Measurements from ENCODE around the gene PVR.

The PVR gene, protein sequence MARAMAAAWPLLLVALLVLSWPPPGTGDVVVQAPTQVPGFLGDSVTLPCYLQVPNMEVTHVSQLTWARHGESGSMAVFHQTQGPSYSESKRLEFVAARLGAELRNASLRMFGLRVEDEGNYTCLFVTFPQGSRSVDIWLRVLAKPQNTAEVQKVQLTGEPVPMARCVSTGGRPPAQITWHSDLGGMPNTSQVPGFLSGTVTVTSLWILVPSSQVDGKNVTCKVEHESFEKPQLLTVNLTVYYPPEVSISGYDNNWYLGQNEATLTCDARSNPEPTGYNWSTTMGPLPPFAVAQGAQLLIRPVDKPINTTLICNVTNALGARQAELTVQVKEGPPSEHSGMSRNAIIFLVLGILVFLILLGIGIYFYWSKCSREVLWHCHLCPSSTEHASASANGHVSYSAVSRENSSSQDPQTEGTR

DNA sequence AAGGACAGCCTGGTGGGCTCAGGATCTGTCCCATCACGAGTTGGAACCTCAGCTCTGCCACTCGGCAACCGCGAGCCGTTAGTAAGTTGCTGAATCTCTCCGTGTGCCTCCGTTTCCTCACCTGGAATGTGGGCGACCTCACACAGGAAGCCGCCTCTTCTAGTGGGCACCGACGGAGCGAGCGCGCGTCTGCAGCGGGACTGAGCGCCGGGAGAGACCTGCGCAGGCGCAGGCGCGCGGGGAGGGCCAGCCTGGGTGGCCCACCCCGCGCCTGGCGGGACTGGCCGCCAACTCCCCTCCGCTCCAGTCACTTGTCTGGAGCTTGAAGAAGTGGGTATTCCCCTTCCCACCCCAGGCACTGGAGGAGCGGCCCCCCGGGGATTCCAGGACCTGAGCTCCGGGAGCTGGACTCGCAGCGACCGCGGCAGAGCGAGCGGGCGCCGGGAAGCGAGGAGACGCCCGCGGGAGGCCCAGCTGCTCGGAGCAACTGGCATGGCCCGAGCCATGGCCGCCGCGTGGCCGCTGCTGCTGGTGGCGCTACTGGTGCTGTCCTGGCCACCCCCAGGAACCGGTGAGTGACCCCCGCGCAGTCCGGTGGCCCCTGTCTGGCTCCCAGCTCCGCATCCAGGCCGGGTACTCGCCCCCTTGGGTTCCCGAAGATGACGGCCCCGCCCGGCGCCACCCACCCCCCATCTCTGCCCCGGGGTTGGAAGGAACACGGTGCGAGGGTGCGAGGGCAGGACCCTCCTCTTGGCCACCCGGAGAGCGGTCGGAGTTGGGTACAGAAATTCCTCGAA lies at the start of gene PVR:
Gene PVR, plus strand, starts transcription at position 306 of the 797 bp plus-strand sequence. Its CDS starts 187 bp downstream, at position 493.
- peak within 1 kb of the TSS; percentile 66 for H3K9ac ChIP-seq (ENCODE audit: insufficient read length, low read depth)
- peak within 1 kb of the TSS; percentile 74 for H3K4me3 ChIP-seq (ENCODE audit: insufficient read length, low read depth)
- H3K27me3 ChIP-seq (ENCODE audit: insufficient read depth, insufficient read length): no peaks in the 10 kb centered on the region
- H3K9me3 ChIP-seq (ENCODE audit: insufficient read depth, low read length): no peaks in the 10 kb centered on the region
- H3K4me1 ChIP-seq (ENCODE audit: insufficient read depth, insufficient read length): no peaks in the 10 kb centered on the region
- peaks cover 25% of the 10 kb centered on the region for H3K36me3 ChIP-seq (ENCODE audit: insufficient read depth, insufficient read length, low read length)
- no peak for TF ChIP-seq ZNF274 (IDR thresholded peaks at IDR 0.05; ENCODE audit: low read depth, low read length)
- DNase-seq (ENCODE audit: low read depth, low spot score): no peak

DNA sequence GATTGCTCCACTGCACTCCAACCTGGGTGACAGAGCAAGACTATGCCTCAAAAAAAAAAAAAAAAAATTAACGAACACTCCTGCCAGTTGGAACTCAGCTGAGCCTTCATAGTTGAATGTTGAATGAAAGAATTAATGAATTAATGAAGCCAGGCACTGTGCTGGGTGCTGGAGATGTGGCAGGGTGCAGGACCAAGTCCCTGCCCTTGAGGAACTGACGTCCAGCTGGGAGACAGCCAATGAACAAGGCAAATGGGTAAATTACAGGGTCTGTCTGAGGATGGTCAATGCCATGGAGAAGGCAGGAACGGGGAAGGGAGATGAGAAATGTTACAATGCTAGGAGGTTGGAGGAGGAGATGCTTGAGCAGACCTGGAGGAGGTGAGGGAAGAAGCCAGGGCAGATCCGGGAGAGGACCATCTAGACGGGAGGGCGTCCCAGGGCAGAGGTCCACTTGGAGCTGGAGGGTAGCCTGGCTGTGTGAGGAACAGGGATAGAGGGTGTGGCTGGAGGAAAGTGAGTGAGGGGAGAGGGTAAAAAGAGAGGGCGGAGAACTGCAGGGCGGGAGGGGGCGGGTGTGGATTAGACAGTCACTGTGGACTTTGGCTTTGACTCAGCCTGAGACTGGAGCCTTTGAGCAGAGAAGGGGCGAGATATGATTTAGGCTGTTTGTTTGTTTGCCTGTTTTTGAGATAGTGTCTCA lies 47.1 kb upstream of the PVR start:
- no peak for DNase-seq (ENCODE audit: low read depth, low spot score)
- peaks cover 10% of the 10 kb centered on the region; the same call in 1 of the 2 replicates for H3K9me3 ChIP-seq (ENCODE audit: insufficient read depth, low read length)
- no peak overlapping the region for H3K4me3 ChIP-seq (ENCODE audit: insufficient read length, low read depth)
- H3K9ac ChIP-seq (ENCODE audit: insufficient read length, low read depth): no peak overlapping the region
- no peaks in the 10 kb centered on the region for H3K36me3 ChIP-seq (ENCODE audit: insufficient read depth, insufficient read length, low read length)
- no peaks in the 10 kb centered on the region for H3K27me3 ChIP-seq (ENCODE audit: insufficient read depth, insufficient read length)
- peaks cover 7% of the 10 kb centered on the region for H3K4me1 ChIP-seq (ENCODE audit: insufficient read depth, insufficient read length)
- TF ChIP-seq ZNF274 (IDR thresholded peaks at IDR 0.05; ENCODE audit: low read depth, low read length) (no peak), SUZ12 (IDR thresholded peaks at IDR 0.05; ENCODE audit: extremely low read depth, insufficient read depth, insufficient read length) (no peak), YY1 (IDR thresholded peaks at IDR 0.05; ENCODE audit: insufficient read depth, insufficient read length) (no peak)

DNA sequence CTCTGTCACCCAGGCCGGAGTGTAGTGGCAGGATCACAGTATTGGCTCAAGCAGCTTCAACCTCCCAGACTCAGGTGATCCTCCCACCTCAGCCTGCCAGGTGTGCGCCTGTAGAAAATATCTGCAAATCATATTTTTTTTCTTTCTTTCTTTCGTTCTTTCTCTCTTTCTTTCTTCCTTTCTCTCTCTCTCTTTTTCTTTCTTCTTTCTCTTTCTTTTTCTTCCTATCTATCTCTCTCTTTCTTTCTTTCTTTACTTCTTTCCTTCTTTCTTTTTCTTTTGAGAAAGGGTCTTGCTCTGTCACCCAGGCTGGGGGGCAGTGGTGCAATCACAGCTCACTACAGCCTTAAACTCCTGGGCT lies 46.6 kb upstream of the PVR start:
- Histone ChIP-seq H3K4me3 (ENCODE audit: insufficient read length, low read depth) (no peak overlapping the region), H3K9me3 (ENCODE audit: insufficient read depth, low read length) (peaks cover 5% of the 10 kb centered on the region; the same call in 1 of the 2 replicates), H3K9ac (ENCODE audit: insufficient read length, low read depth) (no peak overlapping the region), H3K36me3 (ENCODE audit: insufficient read depth, insufficient read length, low read length) (no peaks in the 10 kb centered on the region), H3K4me1 (ENCODE audit: insufficient read depth, insufficient read length) (peaks cover 7% of the 10 kb centered on the region), H3K27me3 (ENCODE audit: insufficient read depth, insufficient read length) (no peaks in the 10 kb centered on the region)
- no peak for TF ChIP-seq YY1 (IDR thresholded peaks at IDR 0.05; ENCODE audit: insufficient read depth, insufficient read length)
- DNase-seq (ENCODE audit: low read depth, low spot score): no peak

DNA sequence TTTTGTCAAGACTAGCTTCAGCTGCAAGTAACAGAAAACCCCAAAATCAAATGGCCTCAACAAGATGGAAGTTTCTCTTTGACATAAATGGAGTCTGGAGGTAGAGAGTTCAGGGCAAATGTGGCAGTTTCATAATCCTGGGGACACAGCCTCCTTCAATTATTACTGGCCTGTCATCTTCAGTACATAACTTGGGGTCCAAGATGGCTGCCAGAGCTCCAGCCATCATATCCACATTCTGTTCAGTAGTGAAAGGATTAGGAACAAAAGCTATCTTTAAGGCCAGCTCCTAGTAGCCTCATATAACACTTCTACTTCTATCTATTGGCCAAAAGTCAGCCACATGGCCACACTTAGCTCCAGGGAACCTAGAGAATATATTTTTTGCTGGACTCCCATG lies 45.4 kb upstream of the PVR start:
- Histone ChIP-seq H3K4me1 (ENCODE audit: insufficient read depth, insufficient read length) (peaks cover 4% of the 10 kb centered on the region), H3K9ac (ENCODE audit: insufficient read length, low read depth) (no peak overlapping the region), H3K9me3 (ENCODE audit: insufficient read depth, low read length) (no peaks in the 10 kb centered on the region; the same call in 1 of the 2 replicates), H3K36me3 (ENCODE audit: insufficient read depth, insufficient read length, low read length) (no peaks in the 10 kb centered on the region), H3K27me3 (ENCODE audit: insufficient read depth, insufficient read length) (no peaks in the 10 kb centered on the region), H3K4me3 (ENCODE audit: insufficient read length, low read depth) (no peak overlapping the region)
- no peak for DNase-seq (ENCODE audit: low read depth, low spot score)
- TF ChIP-seq ZNF274 (IDR thresholded peaks at IDR 0.05; ENCODE audit: low read depth, low read length) (no peak), SUZ12 (IDR thresholded peaks at IDR 0.05; ENCODE audit: extremely low read depth, insufficient read depth, insufficient read length) (no peak), YY1 (IDR thresholded peaks at IDR 0.05; ENCODE audit: insufficient read depth, insufficient read length) (no peak)

DNA sequence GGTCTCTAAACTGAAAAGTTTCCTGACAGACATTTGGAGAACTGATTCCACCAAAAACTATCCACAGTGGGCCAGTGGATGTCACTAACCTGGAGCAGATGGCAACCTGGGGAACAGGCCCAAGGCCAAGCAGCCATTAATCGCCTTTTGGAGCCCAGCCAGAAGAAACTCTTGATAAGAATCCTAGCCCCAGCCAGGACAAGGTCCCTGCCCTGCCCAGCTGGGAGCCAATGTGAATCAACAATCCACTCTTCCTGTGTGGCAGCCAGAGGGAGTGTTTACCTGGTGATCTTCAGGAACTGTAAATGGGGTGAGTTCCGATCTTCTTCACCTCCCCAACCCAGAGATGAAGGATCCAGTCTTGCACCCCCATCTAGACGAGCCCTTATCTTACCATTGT lies 44.8 kb upstream of the PVR start:
- DNase-seq (ENCODE audit: low read depth, low spot score): no peak
- Histone ChIP-seq H3K4me3 (ENCODE audit: insufficient read length, low read depth) (no peak overlapping the region), H3K9ac (ENCODE audit: insufficient read length, low read depth) (no peak overlapping the region), H3K27me3 (ENCODE audit: insufficient read depth, insufficient read length) (no peaks in the 10 kb centered on the region), H3K36me3 (ENCODE audit: insufficient read depth, insufficient read length, low read length) (no peaks in the 10 kb centered on the region), H3K4me1 (ENCODE audit: insufficient read depth, insufficient read length) (peaks cover under 1% of the 10 kb centered on the region), H3K9me3 (ENCODE audit: insufficient read depth, low read length) (no peaks in the 10 kb centered on the region; the same call in 1 of the 2 replicates)
- TF ChIP-seq ZNF274 (IDR thresholded peaks at IDR 0.05; ENCODE audit: low read depth, low read length) (no peak), SUZ12 (IDR thresholded peaks at IDR 0.05; ENCODE audit: extremely low read depth, insufficient read depth, insufficient read length) (no peak)

DNA sequence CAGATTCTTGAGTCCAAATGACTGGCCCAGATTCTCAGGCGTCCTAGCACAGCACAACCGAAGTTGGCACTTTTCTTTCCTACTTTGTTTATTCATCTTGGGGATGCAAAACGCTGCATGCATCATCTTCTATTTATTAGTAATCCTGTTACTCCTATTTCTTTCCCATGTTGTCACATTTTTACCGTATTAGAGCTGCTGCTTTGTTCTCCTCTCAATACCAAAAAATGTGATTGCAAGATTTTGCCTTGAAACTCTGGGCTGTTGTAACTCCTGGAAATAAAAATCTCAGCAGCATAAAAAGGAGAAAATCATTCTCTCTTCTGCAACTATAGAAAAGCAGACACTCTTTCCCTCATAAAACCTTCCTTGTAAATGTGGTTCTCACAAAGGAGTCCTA lies 43.2 kb upstream of the PVR start:
- Histone ChIP-seq H3K36me3 (ENCODE audit: insufficient read depth, insufficient read length, low read length) (no peaks in the 10 kb centered on the region), H3K9ac (ENCODE audit: insufficient read length, low read depth) (no peak overlapping the region), H3K4me1 (ENCODE audit: insufficient read depth, insufficient read length) (no peaks in the 10 kb centered on the region), H3K4me3 (ENCODE audit: insufficient read length, low read depth) (no peak overlapping the region), H3K9me3 (ENCODE audit: insufficient read depth, low read length) (no peaks in the 10 kb centered on the region; the same call in 1 of the 2 replicates), H3K27me3 (ENCODE audit: insufficient read depth, insufficient read length) (no peaks in the 10 kb centered on the region)
- no peak for DNase-seq (ENCODE audit: low read depth, low spot score)
- TF ChIP-seq ZNF274 (IDR thresholded peaks at IDR 0.05; ENCODE audit: low read depth, low read length) (no peak), SUZ12 (IDR thresholded peaks at IDR 0.05; ENCODE audit: extremely low read depth, insufficient read depth, insufficient read length) (no peak), YY1 (IDR thresholded peaks at IDR 0.05; ENCODE audit: insufficient read depth, insufficient read length) (no peak)

DNA sequence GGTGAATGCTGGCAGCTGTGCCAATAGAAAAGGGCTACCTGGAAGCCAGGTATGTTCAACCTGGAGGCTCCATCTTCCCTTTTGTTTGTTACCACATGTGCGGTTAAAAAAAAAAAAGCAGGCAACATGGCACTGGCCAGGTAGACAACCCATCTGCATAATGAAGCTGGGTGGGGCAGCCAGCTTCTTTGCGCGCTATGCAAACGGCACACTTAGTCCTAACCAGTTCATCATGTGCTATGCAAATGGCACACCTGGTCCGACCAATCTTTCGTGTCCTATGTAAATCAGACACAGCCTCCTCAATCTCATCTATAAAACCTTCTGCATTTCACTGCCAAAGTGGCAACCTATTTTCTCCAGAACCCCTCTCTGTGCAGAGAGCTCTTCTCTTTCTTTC lies 41.6 kb upstream of the PVR start:
- DNase-seq (ENCODE audit: low read depth, low spot score): no peak
- Histone ChIP-seq H3K9ac (ENCODE audit: insufficient read length, low read depth) (no peak overlapping the region), H3K4me1 (ENCODE audit: insufficient read depth, insufficient read length) (no peaks in the 10 kb centered on the region), H3K9me3 (ENCODE audit: insufficient read depth, low read length) (no peaks in the 10 kb centered on the region; the same call in 1 of the 2 replicates), H3K27me3 (ENCODE audit: insufficient read depth, insufficient read length) (no peaks in the 10 kb centered on the region), H3K4me3 (ENCODE audit: insufficient read length, low read depth) (no peak overlapping the region), H3K36me3 (ENCODE audit: insufficient read depth, insufficient read length, low read length) (no peaks in the 10 kb centered on the region)
- no peak for TF ChIP-seq ZNF274 (IDR thresholded peaks at IDR 0.05; ENCODE audit: low read depth, low read length)
- TF ChIP-seq SUZ12 (IDR thresholded peaks at IDR 0.05; ENCODE audit: extremely low read depth, insufficient read depth, insufficient read length): no peak
- TF ChIP-seq YY1 (IDR thresholded peaks at IDR 0.05; ENCODE audit: insufficient read depth, insufficient read length): no peak

Data from NT2/D1 (cell line).